A549 (cell line): ENCODE data around the gene PTPRD. TPM values are rescaled to one million over a fixed set of nuclear protein-coding genes. Genes with fewer than 3 reads are reported as not detected.

Experiments used
- ATAC-seq, 2 experiments: fragments of 200-7000 bp in 1 of 2; fragments of >200 bp in 1 of 2; cut with Nextera tagmentation in 1 of 2; cut with Tn5 transposase in 1 of 2; 3 replicates each; pipeline versions ENCODE4 v1.8.0 to v1.9.1; 2018 to 2020; ENCODE audit warnings: mild to moderate bottlenecking in 1 of 2, moderate library complexity in 1 of 2
- CTCF ChIA-PET: fragments of 300-600 bp; sonication (Branson Sonifier 250); formaldehyde crosslinking; extraction: SDS; loops from one replicate; lab custom pipeline; 2021; ENCODE audit warnings: antibody characterized with exemption, inconsistent platforms; lab: Yijun Ruan, JAX
- POLR2A ChIA-PET: fragments of 350-600 bp; formaldehyde crosslinking; extraction: SDS; loops from one replicate; lab custom pipeline; 2021; ENCODE audit warnings: antibody characterized with exemption, inconsistent platforms; lab: Yijun Ruan, JAX
- DNase-seq, 2 experiments: peaks; one replicate each; pipeline versions ENCODE4 v3.0.0 to v3.0.0-alpha.2; 2011 to 2016; ENCODE audit warnings: low read depth in 1 of 2, low spot score in 1 of 2
- FAIRE-seq: peaks from 2 replicates; lab custom pipeline; 2011; peaks lifted over from hg19 to GRCh38; lab: Jason Lieb, UNC
- H3K27ac ChIP-seq, 2 experiments: fragments of >200 bp; sonication (Bioruptor Twin); formaldehyde crosslinking; 3 replicates each; pipeline ENCODE4 v1.5.1; 2016 to 2017
- H3K4me1 ChIP-seq: fragments of >200 bp; sonication (Bioruptor Twin); formaldehyde crosslinking; 3 replicates; pipeline ENCODE4 v1.6.1; 2016
- H3K4me2 ChIP-seq: fragments of >200 bp; sonication (Bioruptor Twin); formaldehyde crosslinking; 3 replicates; pipeline ENCODE4 v1.6.1; 2016
- H3K4me3 ChIP-seq: fragments of >200 bp; sonication (Bioruptor Twin); formaldehyde crosslinking; 3 replicates; pipeline ENCODE4 v1.5.1; 2016
- H3K9me3 ChIP-seq: fragments of >200 bp; sonication (Bioruptor Twin); formaldehyde crosslinking; 3 replicates; pipeline ENCODE4 v1.6.1; 2016
- CBX2 ChIP-seq: fragments of 200-600 bp; sonication (generic); IDR thresholded peaks from 2 replicates; pipeline ENCODE4 v1.6.1; 2016; ENCODE audit warnings: low read depth, mild to moderate bottlenecking, borderline replicate concordance
- CBX8 ChIP-seq: fragments of 200-600 bp; sonication (generic); IDR thresholded peaks from 2 replicates; pipeline ENCODE4 v1.6.1; 2016
- EHF ChIP-seq: fragments of 250-450 bp; sonication (Bioruptor Pico); IDR thresholded peaks from 2 replicates; pipeline ENCODE4 v1.5.0; 2020; ENCODE audit warnings: mild to moderate bottlenecking
- FOSL2 ChIP-seq, 2 experiments: fragments of 450-650 bp in 1 of 2; fragments of >200 bp in 1 of 2; sonication (Bioruptor Twin) in 1 of 2; formaldehyde crosslinking; IDR thresholded peaks; 2 replicates each; pipeline versions ENCODE4 v1.5.0 to v1.6.1; 2016 to 2020; ENCODE audit warnings: mild to moderate bottlenecking in 1 of 2, moderate library complexity in 1 of 2
- HOXA7 ChIP-seq: fragments of 250-450 bp; sonication (Bioruptor Pico); IDR thresholded peaks from 2 replicates; pipeline ENCODE4 v1.5.0; 2020; ENCODE audit warnings: mild to moderate bottlenecking, moderate library complexity
- HOXB5 ChIP-seq: fragments of 250-450 bp; sonication (Bioruptor Pico); IDR thresholded peaks from 2 replicates; pipeline ENCODE4 v1.5.0; 2020; ENCODE audit warnings: mild to moderate bottlenecking, moderate library complexity
- JUN ChIP-seq, 2 experiments: fragments of >200 bp; sonication (Bioruptor Twin); formaldehyde crosslinking; IDR thresholded peaks; 2 replicates in 1 of 2; 3 replicates in 1 of 2; pipeline ENCODE4 v1.6.1; 2016 to 2017
- JUNB ChIP-seq: fragments of >200 bp; sonication (Bioruptor Twin); formaldehyde crosslinking; IDR thresholded peaks from 2 replicates; pipeline ENCODE4 v1.6.1; 2016
- MAFK ChIP-seq: fragments of 450-650 bp; IDR thresholded peaks from 2 replicates; pipeline ENCODE4 v1.6.1; 2014; ENCODE audit not compliant: partially characterized antibody
- MAZ ChIP-seq: fragments of 150-350 bp; IDR thresholded peaks from 2 replicates; pipeline ENCODE4 v1.6.1; 2014; ENCODE audit warnings: antibody characterized with exemption, low read depth, low read length, borderline replicate concordance
- MYC ChIP-seq: IDR thresholded peaks from 2 replicates; pipeline ENCODE4 v1.6.1; 2012; ENCODE audit warnings: mild to moderate bottlenecking, inconsistent platforms, low read length, improper control_type of control experiment, borderline replicate concordance
- NPAS2 ChIP-seq: fragments of 250-450 bp; sonication (Bioruptor Pico); IDR thresholded peaks from 2 replicates; pipeline ENCODE4 v1.8.0; 2022; ENCODE audit warnings: mild to moderate bottlenecking, moderate library complexity, borderline replicate concordance
- PHF8 ChIP-seq: fragments of 200-600 bp; sonication (generic); IDR thresholded peaks from 2 replicates; pipeline ENCODE4 v1.6.1; 2016; ENCODE audit warnings: low read depth, mild to moderate bottlenecking, antibody characterized with exemption, moderate library complexity, borderline replicate concordance
- POLR2AphosphoS2 ChIP-seq: conservative IDR thresholded peaks from 2 replicates; pipeline ENCODE4 v1.6.1; 2012; ENCODE audit warnings: low read length, improper control_type of control experiment, inconsistent platforms
- RAD21 ChIP-seq, 2 experiments: fragments of >200 bp in 1 of 2; sonication (Bioruptor Twin) in 1 of 2; formaldehyde crosslinking in 1 of 2; IDR thresholded peaks in 1 of 2; conservative IDR thresholded peaks in 1 of 2; 2 replicates in 1 of 2; 3 replicates in 1 of 2; pipeline ENCODE4 v1.6.1; 2012 to 2018; ENCODE audit warnings: inconsistent platforms in 1 of 2
- RFX5 ChIP-seq: fragments of 450-650 bp; IDR thresholded peaks from 2 replicates; pipeline ENCODE4 v1.7.1; 2014; ENCODE audit warnings: antibody characterized with exemption, mild to moderate bottlenecking, moderate library complexity
- ZNF302 ChIP-seq: fragments of 250-450 bp; sonication (Bioruptor Pico); IDR thresholded peaks from 2 replicates; pipeline ENCODE4 v1.9.0; 2021; ENCODE audit warnings: inconsistent platforms, mild to moderate bottlenecking, moderate library complexity
- ZSCAN20 ChIP-seq: fragments of 250-450 bp; sonication (Bioruptor Pico); IDR thresholded peaks from 2 replicates; pipeline ENCODE4 v1.8.0; 2022; ENCODE audit warnings: mild to moderate bottlenecking, moderate library complexity
- WGBS: methylation state at CpG from one replicate; pipeline ENCODE4 v1.1.6; 2017; ENCODE audit errors: missing lambda C conversion rate; 5-methylcytosine and 5-hydroxymethylcytosine counted together
- polyA plus RNA-seq, 4 experiments: library from polyadenylated mRNA; depleted of rRNA in 3 of 4; stranded (reverse); fragments of >200 nt; fragmentation: RNase III in 1 of 4; extraction: RNeasy Plus Mini Kit Qiagen cat#74134 plus additional on column Dnase treatment in 1 of 4; gene quantifications; 2 replicates in 3 of 4; 3 replicates in 1 of 4; pipeline ENCODE4 v1.2.3, GENCODE V29; 2011 to 2017
- TF ChIP-seq, protein P1 (sequence below): fragments of 250-450 bp; sonication (Bioruptor Pico); IDR thresholded peaks from 2 replicates; pipeline ENCODE4 v1.5.0; 2020; ENCODE audit warnings: low read depth, mild to moderate bottlenecking, moderate library complexity
- TF ChIP-seq, protein P2 (sequence below): fragments of 200-600 bp; sonication (generic); IDR thresholded peaks from 2 replicates; pipeline ENCODE4 v1.6.1; 2016; ENCODE audit warnings: antibody characterized with exemption, mild to moderate bottlenecking, moderate library complexity
- TF ChIP-seq, protein P3 (sequence below): fragments of >200 bp; sonication (Bioruptor Twin); formaldehyde crosslinking; IDR thresholded peaks from 2 replicates; pipeline ENCODE4 v1.6.1; 2016

The PTPRD gene
- polyA plus RNA-seq, 2 of the 4 experiments (the other 2 are of a cell fraction): 0.39 to 1.3 TPM

DNA sequence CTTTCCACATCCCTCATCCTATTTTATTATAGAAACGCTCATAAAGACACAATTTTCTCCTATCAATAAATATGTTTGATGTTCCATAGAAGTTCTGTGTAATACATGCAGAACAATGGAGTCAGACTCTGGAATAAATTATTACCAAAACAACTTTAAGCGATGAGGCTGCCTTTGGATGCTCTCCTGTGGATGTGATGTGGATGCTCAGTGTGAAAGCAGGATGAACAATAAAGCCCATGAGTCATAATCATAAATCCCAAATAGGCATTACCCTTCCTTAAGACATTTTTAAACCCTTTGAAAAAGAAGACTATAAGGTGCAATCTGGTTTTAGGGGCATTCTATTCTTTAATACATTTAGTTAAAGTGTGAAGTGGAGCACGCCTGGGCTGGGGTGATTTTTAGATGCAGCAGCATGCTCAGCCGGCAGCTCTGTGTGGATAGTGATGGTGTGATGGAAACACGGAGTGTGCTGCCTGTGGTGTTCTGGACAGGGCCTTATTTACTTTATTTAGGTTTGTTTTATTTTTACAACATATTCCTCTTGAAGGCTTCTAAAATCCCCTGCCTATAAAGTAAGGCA lies 991.4 kb downstream of the PTPRD start:
- ChIA-PET CTCF (no interaction called here), POLR2A (no interaction called here)
- TF ChIP-seq RAD21 (conservative IDR thresholded peaks at IDR 0.05 in 1 of 2, IDR thresholded peaks at IDR 0.05 in 1 of 2) (no peak), MAFK (no peak), JUN (IDR thresholded peaks at IDR 0.05) (no peak), PHF8 (no peak), HOXB5 (CRISPR knock-in tag) (no peak), EHF (no peak), MAZ (no peak), POLR2AphosphoS2 (no peak), JUNB (no peak)
- TF ChIP-seq, protein P1, sequence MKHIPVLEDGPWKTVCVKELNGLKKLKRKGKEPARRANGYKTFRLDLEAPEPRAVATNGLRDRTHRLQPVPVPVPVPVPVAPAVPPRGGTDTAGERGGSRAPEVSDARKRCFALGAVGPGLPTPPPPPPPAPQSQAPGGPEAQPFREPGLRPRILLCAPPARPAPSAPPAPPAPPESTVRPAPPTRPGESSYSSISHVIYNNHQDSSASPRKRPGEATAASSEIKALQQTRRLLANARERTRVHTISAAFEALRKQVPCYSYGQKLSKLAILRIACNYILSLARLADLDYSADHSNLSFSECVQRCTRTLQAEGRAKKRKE (CRISPR knock-in tag): no peak
- TF ChIP-seq, protein P2, sequence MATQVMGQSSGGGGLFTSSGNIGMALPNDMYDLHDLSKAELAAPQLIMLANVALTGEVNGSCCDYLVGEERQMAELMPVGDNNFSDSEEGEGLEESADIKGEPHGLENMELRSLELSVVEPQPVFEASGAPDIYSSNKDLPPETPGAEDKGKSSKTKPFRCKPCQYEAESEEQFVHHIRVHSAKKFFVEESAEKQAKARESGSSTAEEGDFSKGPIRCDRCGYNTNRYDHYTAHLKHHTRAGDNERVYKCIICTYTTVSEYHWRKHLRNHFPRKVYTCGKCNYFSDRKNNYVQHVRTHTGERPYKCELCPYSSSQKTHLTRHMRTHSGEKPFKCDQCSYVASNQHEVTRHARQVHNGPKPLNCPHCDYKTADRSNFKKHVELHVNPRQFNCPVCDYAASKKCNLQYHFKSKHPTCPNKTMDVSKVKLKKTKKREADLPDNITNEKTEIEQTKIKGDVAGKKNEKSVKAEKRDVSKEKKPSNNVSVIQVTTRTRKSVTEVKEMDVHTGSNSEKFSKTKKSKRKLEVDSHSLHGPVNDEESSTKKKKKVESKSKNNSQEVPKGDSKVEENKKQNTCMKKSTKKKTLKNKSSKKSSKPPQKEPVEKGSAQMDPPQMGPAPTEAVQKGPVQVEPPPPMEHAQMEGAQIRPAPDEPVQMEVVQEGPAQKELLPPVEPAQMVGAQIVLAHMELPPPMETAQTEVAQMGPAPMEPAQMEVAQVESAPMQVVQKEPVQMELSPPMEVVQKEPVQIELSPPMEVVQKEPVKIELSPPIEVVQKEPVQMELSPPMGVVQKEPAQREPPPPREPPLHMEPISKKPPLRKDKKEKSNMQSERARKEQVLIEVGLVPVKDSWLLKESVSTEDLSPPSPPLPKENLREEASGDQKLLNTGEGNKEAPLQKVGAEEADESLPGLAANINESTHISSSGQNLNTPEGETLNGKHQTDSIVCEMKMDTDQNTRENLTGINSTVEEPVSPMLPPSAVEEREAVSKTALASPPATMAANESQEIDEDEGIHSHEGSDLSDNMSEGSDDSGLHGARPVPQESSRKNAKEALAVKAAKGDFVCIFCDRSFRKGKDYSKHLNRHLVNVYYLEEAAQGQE: no peak
- no peak overlapping the region for H3K4me2 ChIP-seq
- H3K4me1 ChIP-seq: no peaks in the 10 kb centered on the region
- 5% methylated on average over 5 of the region's 5 CpGs for WGBS
- FAIRE-seq (no peak), DNase-seq (no peak), ATAC-seq (no peak)
- H3K9me3 ChIP-seq: no peaks in the 10 kb centered on the region
- no peak overlapping the region for H3K4me3 ChIP-seq
- no peak overlapping the region for H3K27ac ChIP-seq

DNA sequence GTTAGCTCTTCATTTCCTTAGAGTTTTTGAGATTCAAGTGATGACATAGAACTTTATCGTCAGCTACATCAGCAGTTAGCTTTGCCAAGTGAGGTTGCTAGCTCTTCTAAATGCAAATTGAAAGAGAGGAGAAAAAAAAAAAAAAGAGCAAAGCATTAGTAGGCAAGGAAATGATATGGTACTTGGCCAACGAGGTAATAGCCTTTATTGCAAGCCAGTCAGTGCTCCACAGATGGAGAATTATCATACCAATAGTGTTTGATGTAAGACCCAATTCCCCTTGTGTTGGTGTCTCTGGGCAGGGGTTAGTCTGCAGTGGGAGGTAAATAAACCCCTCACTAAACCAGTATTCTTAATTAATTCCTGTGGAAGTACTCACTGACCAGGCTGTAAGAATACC lies 992.1 kb downstream of the PTPRD start:
- no peak overlapping the region for H3K4me3 ChIP-seq
- ATAC-seq (no peak), FAIRE-seq (no peak), DNase-seq (no peak)
- no peak overlapping the region for H3K27ac ChIP-seq
- WGBS: 17% methylated on average over 2 of the region's 2 CpGs
- H3K4me1 ChIP-seq: no peaks in the 10 kb centered on the region
- ChIA-PET CTCF (no interaction called here), POLR2A (no interaction called here)
- H3K4me2 ChIP-seq: no peak overlapping the region
- H3K9me3 ChIP-seq: no peaks in the 10 kb centered on the region
- no peak for TF ChIP-seq HOXA7
- TF ChIP-seq MAZ: no peak
- no peak for TF ChIP-seq ZNF302
- no peak for TF ChIP-seq RFX5
- no peak for TF ChIP-seq MYC
- TF ChIP-seq CBX2: no peak
- TF ChIP-seq POLR2AphosphoS2: no peak
- TF ChIP-seq ZSCAN20: no peak
- no peak for TF ChIP-seq HOXB5 (CRISPR knock-in tag)
- no peak for TF ChIP-seq FOSL2 (IDR thresholded peaks at IDR 0.05)
- TF ChIP-seq FOSL2 (CRISPR knock-in tag; IDR thresholded peaks at IDR 0.05): no peak
- TF ChIP-seq NPAS2 (CRISPR knock-in tag): no peak
- TF ChIP-seq CBX8: no peak
- TF ChIP-seq, protein P3, sequence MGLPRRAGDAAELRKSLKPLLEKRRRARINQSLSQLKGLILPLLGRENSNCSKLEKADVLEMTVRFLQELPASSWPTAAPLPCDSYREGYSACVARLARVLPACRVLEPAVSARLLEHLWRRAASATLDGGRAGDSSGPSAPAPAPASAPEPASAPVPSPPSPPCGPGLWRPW: no peak
- no peak for TF ChIP-seq PHF8
- no peak for TF ChIP-seq JUNB
- TF ChIP-seq, protein P1 (CRISPR knock-in tag): no peak
